ENCODE data around the gene CFAP206. TPM values are rescaled to one million over a fixed set of nuclear protein-coding genes. Genes with fewer than 3 reads are reported as not detected.

CFAP206 gene
- total RNA-seq, 1 donor from 2014 or later: not detected

- intact Hi-C loops (cut with micrococcal nuclease): no loop called here
Measured at GRCh38 chr6:87504441-87504840, 96.7 kb downstream of the CFAP206 start.

Other genes with a start within 250 kb of the CFAP206 start
- 7.3 and 9.1 TPM in 2 replicates for gene SMIM8, start 85.4 kb upstream of the CFAP206 start, total RNA-seq
- gene GJB7, start 78.7 kb upstream of the CFAP206 start, total RNA-seq: not detected in 2 replicates
- gene C6orf163, start 63.2 kb upstream of the CFAP206 start, total RNA-seq: 1.3 and 2.2 TPM in 2 replicates
- gene SLC35A1, start 65.0 kb downstream of the CFAP206 start, total RNA-seq: 12.4 and 12.5 TPM in 2 replicates
- 24.6 and 27.4 TPM in 2 replicates for gene RARS2, start 182.0 kb downstream of the CFAP206 start, total RNA-seq
- gene ORC3, start 182.2 kb downstream of the CFAP206 start, total RNA-seq: 27.4 and 30.1 TPM in 2 replicates

Data from T-helper 2 cell treated with Interferon-gamma antibody and Interleukin-4, amounts not matched to agents 100 ng/mL and 5 ng/mL, for 36 hours (primary cell).